HepG2 (cell line): ENCODE results near the gene NPAS2.

Experiments
- SMARCC2 ChIP-seq: fragments of 450-650 bp; IDR thresholded peaks from 2 replicates; pipeline ENCODE4 v1.6.1; 2017; ENCODE audit warnings: antibody characterized with exemption, mild to moderate bottlenecking
- YY1 ChIP-seq: IDR thresholded peaks from 2 replicates; pipeline ENCODE4 v1.6.1; 2011; ENCODE audit warnings: low read length, low read depth, moderate library complexity, mild to moderate bottlenecking; ENCODE audit not compliant: insufficient read depth, insufficient replicate concordance
- TF ChIP-seq, protein P1 (sequence below): sonication (generic); formaldehyde crosslinking; IDR thresholded peaks from 2 replicates; pipeline ENCODE4 v1.5.0; 2020; ENCODE audit warnings: mild to moderate bottlenecking, missing genetic modification reagents, moderate library complexity

DNA sequence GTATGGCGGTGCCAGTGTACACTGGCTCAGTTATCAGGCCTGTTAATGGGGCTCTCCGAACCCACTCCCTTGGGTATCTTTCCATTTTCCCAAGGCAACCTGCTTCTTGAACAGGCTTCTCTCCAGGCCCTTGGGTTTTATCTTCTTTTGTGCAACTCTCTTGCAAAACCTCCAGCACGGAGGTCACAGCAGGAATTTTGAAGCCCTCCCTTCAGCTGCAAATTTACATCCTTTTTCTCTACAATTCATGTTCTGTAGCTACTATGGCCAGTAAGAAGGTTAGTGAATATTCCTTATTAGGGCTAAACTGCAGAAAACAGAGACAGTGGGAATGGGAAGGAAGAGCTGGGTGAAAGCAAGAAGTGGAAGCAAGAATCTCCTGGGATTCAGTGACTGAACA is 10.4 kb upstream of the NPAS2 start:
- TF ChIP-seq, protein P1, sequence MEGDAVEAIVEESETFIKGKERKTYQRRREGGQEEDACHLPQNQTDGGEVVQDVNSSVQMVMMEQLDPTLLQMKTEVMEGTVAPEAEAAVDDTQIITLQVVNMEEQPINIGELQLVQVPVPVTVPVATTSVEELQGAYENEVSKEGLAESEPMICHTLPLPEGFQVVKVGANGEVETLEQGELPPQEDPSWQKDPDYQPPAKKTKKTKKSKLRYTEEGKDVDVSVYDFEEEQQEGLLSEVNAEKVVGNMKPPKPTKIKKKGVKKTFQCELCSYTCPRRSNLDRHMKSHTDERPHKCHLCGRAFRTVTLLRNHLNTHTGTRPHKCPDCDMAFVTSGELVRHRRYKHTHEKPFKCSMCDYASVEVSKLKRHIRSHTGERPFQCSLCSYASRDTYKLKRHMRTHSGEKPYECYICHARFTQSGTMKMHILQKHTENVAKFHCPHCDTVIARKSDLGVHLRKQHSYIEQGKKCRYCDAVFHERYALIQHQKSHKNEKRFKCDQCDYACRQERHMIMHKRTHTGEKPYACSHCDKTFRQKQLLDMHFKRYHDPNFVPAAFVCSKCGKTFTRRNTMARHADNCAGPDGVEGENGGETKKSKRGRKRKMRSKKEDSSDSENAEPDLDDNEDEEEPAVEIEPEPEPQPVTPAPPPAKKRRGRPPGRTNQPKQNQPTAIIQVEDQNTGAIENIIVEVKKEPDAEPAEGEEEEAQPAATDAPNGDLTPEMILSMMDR (CRISPR knock-in tag): no peak
- no peak for TF ChIP-seq SMARCC2
- TF ChIP-seq YY1: no peak
